Sciatic nerve (tissue), 2 donors: ENCODE data around the gene CNOT1. TPM values are rescaled to one million over a fixed set of nuclear protein-coding genes. Genes with fewer than 3 reads are reported as not detected.
A peak's percentile ranks its signal among the peaks of the same experiment; 100 is the strongest.

ENCODE experiments used
- ATAC-seq: fragments of 200-7000 bp; cut with Tn5 transposase; one replicate; pipeline ENCODE4 v1.9.1; 2020; ENCODE audit warnings: mild to moderate bottlenecking, moderate library complexity
- DNase-seq: peaks from one replicate; pipeline ENCODE4 v3.0.0-alpha.2; 2020; ENCODE audit warnings: low spot score
- intact Hi-C: fragments of 100-400 bp; cut with DNase I; formaldehyde crosslinking; loops from one replicate; pipeline ENCODE4 v1.14.2; 2022
- total RNA-seq: library from RNA; stranded (reverse); fragmentation: NEBNext Ultra II Directional; extraction: Animal tissue kit (Norgen Biotek cat#: 25700); gene quantifications from one replicate; pipeline ENCODE4 v1.2.1, GENCODE V29; 2021
- donor health status: DM: no; HTN: no; CAD: no.
- donor health status: DM: no; HTN: no; CAD: no.

Gene CNOT1
- total RNA-seq, 1 donor from 2014 or later: 144 TPM

- ATAC-seq: no peak
- intact Hi-C loops: no loop called here
- DNase-seq: no peak
Observed at GRCh38 chr16:58535100-58535499, 94.5 kb downstream of the CNOT1 start.

GRCh38 chr16:58533751-58534470 is 95.7 kb downstream of the CNOT1 start:
- ATAC-seq (no peak), DNase-seq (no peak)
- intact Hi-C loops: no loop called here

- intact Hi-C loops: no loop called here
- ATAC-seq (no peak), DNase-seq (no peak)
Observed at GRCh38 chr16:58532414-58532813, 97.2 kb downstream of the CNOT1 start.

- intact Hi-C loops: no loop called here
- ATAC-seq: no peak
- DNase-seq: no peak
Observed at GRCh38 chr16:58530179-58530578, 99.4 kb downstream of the CNOT1 start.

GRCh38 chr16:58519707-58520106 is 109.9 kb downstream of the CNOT1 start:
- no peak for DNase-seq

GRCh38 chr16:58518980-58519368 is 110.7 kb downstream of the CNOT1 start:
- intact Hi-C loops: no loop called here
- DNase-seq: no peak
- ATAC-seq: no peak

More at GRCh38 chr16:58519707-58520106, 109.9 kb downstream of the CNOT1 start:
- no peak for ATAC-seq
- intact Hi-C loops: no loop called here

- intact Hi-C loops: no loop called here
- DNase-seq (no peak), ATAC-seq (no peak)
Observed at GRCh38 chr16:58518083-58518979, 111.3 kb downstream of the CNOT1 start.

GRCh38 chr16:58516768-58517107 is 112.9 kb downstream of the CNOT1 start:
- intact Hi-C loops: no loop called here
- DNase-seq (no peak), ATAC-seq (no peak)

GRCh38 chr16:58515871-58516767 is 113.5 kb downstream of the CNOT1 start:
- intact Hi-C loops: no loop called here
- ATAC-seq (no peak), DNase-seq (no peak)

GRCh38 chr16:58515125-58515870 is 114.3 kb downstream of the CNOT1 start, which contains the start of gene SETD6:
SETD6 (plus strand) TSS chr16:58515517; CDS start chr16:58515538, 21 bp downstream.
- ATAC-seq (peak; percentile 98), DNase-seq (peak; percentile 92)
- intact Hi-C loops: no loop called here

- intact Hi-C loops: no loop called here
- ATAC-seq (no peak), DNase-seq (no peak)
Observed at GRCh38 chr16:58513874-58514273, 115.8 kb downstream of the CNOT1 start.

- ATAC-seq (peak; percentile 21), DNase-seq (peak; percentile 88)
- intact Hi-C loops: no loop called here
Observed at GRCh38 chr16:58511933-58512815, 117.5 kb downstream of the CNOT1 start.

GRCh38 chr16:58510776-58511628 is 118.6 kb downstream of the CNOT1 start:
- DNase-seq (no peak), ATAC-seq (no peak)
- intact Hi-C loops: no loop called here

GRCh38 chr16:58510097-58510775 is 119.4 kb downstream of the CNOT1 start:
- intact Hi-C loops: no loop called here
- ATAC-seq: no peak
- DNase-seq: no peak

GRCh38 chr16:58509256-58510096 is 120.2 kb downstream of the CNOT1 start:
- no peak for ATAC-seq
- intact Hi-C loops: no loop called here
- no peak for DNase-seq
